HepG2 (cell line): ENCODE measurements around the gene CPED1. TPM values are rescaled to one million over a fixed set of nuclear protein-coding genes. Genes with fewer than 3 reads are reported as not detected.

Experiments used
- FOXP1 ChIP-seq, 2 experiments: fragments of 450-650 bp in 1 of 2; IDR thresholded peaks; 2 replicates each; pipeline ENCODE4 v1.6.1; 2017 to 2018; ENCODE audit warnings: antibody characterized with exemption in 1 of 2
- ZBTB8A ChIP-seq: sonication (generic); formaldehyde crosslinking; IDR thresholded peaks from 2 replicates; pipeline ENCODE4 v1.4.0; 2020; ENCODE audit warnings: mild to moderate bottlenecking, low read depth, missing genetic modification reagents, borderline replicate concordance
- ZNF318 ChIP-seq: sonication (generic); formaldehyde crosslinking; IDR thresholded peaks from 2 replicates; pipeline ENCODE4 v1.4.0; 2020; ENCODE audit warnings: mild to moderate bottlenecking, missing genetic modification reagents
- ZNF503 ChIP-seq: sonication (generic); formaldehyde crosslinking; IDR thresholded peaks from 2 replicates; pipeline ENCODE4 v1.4.0; 2020; ENCODE audit warnings: missing genetic modification reagents
- polyA plus RNA-seq, 8 experiments: library from polyadenylated mRNA; depleted of rRNA in 3 of 8; stranded (reverse) in 7 of 8; unstranded in 1 of 8; fragments of >200 nt; fragmentation: Illumina TruSeq in 4 of 8; extraction: Trizol in 4 of 8; gene quantifications; 2 replicates each; pipeline versions ENCODE4 v1.2.1 to v1.2.3, GENCODE V29; 2011 to 2016; ENCODE audit warnings: low read depth in 4 of 8, missing spikeins in 1 of 8, mixed read lengths in 1 of 8; ENCODE audit not compliant: insufficient read depth in 1 of 8
- total RNA-seq, 5 experiments: library from RNA; depleted of rRNA; stranded (reverse); fragments of >200 nt; fragmentation: Illumina TruSeq; extraction: Trizol; gene quantifications; 2 replicates each; pipeline ENCODE4 v1.2.3, GENCODE V29; 2016; ENCODE audit warnings: low read depth in 1 of 5
- TF ChIP-seq, protein P1 (sequence below): sonication (generic); formaldehyde crosslinking; IDR thresholded peaks from 2 replicates; pipeline ENCODE4 v1.8.0; 2022; ENCODE audit warnings: missing genetic modification reagents, mild to moderate bottlenecking, inconsistent platforms, borderline replicate concordance

CPED1 gene
- total and polyA plus RNA-seq, 2 of the 13 experiments (the other 11 are each of a cell fraction or from before 2014, with no cell fraction given) = 11.5 to 27.0 TPM

DNA sequence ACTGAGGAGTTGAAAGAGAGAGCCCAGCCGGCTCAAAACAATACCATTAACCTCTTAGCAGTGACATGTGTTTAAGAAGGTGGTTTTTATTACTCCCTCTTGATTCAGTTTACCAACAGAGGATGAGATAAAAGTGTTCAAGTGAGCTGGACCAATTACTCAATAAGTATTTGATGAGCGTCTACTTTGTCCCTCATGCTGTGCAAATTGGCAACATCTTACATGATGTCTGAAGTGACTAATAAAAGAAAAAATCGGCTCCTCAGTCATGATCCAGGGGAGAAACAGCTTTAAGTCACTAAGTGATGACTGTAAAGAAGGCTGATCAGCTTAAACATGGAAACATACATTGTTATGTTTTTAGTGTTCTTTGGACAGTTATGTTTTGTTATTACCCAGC is 348.1 kb downstream of the CPED1 start (continued):
- TF ChIP-seq ZNF503 (CRISPR knock-in tag) = no peak
- TF ChIP-seq ZBTB8A (CRISPR knock-in tag) = no peak
- no peak for TF ChIP-seq FOXP1 (IDR thresholded peaks at IDR 0.05)
- TF ChIP-seq FOXP1 (CRISPR knock-in tag; IDR thresholded peaks at IDR 0.05) = no peak
- no peak for TF ChIP-seq ZNF318 (CRISPR knock-in tag)
- TF ChIP-seq, protein P1, sequence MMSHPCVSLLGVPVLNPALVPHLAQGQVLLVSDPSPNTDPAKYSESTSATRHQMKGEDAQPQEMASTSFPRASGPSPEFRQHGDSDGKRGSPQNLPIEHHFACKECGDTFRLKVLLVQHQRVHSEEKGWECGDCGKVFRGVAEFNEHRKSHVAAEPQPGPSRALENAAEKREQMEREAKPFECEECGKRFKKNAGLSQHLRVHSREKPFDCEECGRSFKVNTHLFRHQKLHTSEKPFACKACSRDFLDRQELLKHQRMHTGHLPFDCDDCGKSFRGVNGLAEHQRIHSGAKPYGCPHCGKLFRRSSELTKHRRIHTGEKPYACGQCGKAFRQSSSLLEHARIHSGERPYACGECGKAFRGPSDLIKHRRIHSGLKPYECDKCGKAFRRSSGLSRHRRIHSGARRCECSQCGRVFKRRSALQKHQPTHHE (CRISPR knock-in tag) = no peak
